ENCODE data around the gene SARDH. TPM values are rescaled to one million over a fixed set of nuclear protein-coding genes. Genes with fewer than 3 reads are reported as not detected.

The SARDH gene
- total RNA-seq, 2 donors from 2014 or later: 8.4 to 11.2 TPM

GRCh38 chr9:133704711-133705181 is 33.4 kb downstream of the SARDH start:
- Mint-ChIP-seq H3K27me3 (ENCODE audit: insufficient read depth) (no peaks in the 10 kb centered on the region), H3K4me1 (peaks cover 2% of the 10 kb centered on the region), H3K36me3 (ENCODE audit: low read depth) (no peaks in the 10 kb centered on the region), H3K4me3 (no peak overlapping the region), H3K27ac (no peak overlapping the region), H3K9me3 (no peaks in the 10 kb centered on the region)
- Histone ChIP-seq H3K27ac (ENCODE audit: low read depth, low read length) (no peak overlapping the region), H3K9ac (ENCODE audit: extremely low read depth, low read length, poor library complexity, severe bottlenecking) (no peak overlapping the region), H3K27me3 (ENCODE audit: control insufficient read depth, insufficient read depth, low read length, poor library complexity, severe bottlenecking) (no peaks in the 10 kb centered on the region), H3K4me1 (ENCODE audit: control insufficient read depth, insufficient read depth, low read length) (no peaks in the 10 kb centered on the region), H3K36me3 (ENCODE audit: control insufficient read depth, insufficient read depth, low read length) (no peaks in the 10 kb centered on the region), H3K4me3 (ENCODE audit: low read length) (no peak overlapping the region), H3K9me3 (ENCODE audit: control insufficient read depth, low read length) (no peaks in the 10 kb centered on the region)
- TF ChIP-seq, protein P1, sequence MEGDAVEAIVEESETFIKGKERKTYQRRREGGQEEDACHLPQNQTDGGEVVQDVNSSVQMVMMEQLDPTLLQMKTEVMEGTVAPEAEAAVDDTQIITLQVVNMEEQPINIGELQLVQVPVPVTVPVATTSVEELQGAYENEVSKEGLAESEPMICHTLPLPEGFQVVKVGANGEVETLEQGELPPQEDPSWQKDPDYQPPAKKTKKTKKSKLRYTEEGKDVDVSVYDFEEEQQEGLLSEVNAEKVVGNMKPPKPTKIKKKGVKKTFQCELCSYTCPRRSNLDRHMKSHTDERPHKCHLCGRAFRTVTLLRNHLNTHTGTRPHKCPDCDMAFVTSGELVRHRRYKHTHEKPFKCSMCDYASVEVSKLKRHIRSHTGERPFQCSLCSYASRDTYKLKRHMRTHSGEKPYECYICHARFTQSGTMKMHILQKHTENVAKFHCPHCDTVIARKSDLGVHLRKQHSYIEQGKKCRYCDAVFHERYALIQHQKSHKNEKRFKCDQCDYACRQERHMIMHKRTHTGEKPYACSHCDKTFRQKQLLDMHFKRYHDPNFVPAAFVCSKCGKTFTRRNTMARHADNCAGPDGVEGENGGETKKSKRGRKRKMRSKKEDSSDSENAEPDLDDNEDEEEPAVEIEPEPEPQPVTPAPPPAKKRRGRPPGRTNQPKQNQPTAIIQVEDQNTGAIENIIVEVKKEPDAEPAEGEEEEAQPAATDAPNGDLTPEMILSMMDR (conservative IDR thresholded peaks at IDR 0.05): no peak
- 86 to 89% methylated on average over 18 to 23 of the region's 23 CpGs for WGBS, 2 experiments (ENCODE audit: insufficient coverage in 1 of 2, insufficient read length in 1 of 2)
- no peak for DNase-seq

DNA sequence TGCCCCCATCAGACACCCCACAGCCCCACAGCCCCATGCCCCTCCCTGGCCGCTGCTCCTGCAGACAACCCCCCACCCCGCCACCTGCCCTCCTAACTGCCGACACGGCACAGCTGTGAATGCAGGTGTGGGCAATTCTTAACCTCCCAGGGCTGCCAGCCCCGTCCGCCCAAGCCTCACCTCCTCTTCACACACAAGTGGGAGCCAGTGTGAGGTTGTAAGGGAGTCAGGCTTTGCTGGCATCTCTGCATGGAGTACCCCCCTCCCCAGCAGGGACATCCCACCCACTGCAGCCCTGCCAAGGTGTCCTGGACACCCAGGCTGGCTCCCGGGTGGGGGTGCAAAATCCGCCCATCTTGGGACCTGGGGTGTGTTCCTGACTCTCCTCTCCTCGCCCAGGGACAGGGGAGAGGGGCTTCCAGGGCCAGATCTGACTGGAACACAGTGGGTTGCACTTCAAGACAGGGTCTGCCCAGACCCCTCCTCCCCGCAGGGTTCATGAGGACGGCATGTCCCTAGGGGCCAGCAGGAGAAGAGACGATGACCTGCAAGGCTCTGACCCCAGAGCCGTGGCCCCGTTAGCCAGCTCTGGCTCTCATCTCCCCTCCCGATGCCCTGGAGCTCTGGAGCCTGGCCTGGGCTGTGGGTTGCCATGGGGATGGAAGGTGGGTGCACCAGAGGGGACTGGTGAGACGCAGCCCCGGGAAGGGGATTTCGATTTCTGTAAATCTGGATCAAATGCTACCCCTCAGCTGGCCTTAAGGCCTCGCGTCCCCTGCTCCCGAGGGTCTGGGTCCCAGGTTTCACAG is 34.4 kb downstream of the SARDH start:
- Histone ChIP-seq H3K36me3 (ENCODE audit: control insufficient read depth, insufficient read depth, low read length) (no peaks in the 10 kb centered on the region), H3K9ac (ENCODE audit: extremely low read depth, low read length, poor library complexity, severe bottlenecking) (no peak overlapping the region), H3K9me3 (ENCODE audit: control insufficient read depth, low read length) (no peaks in the 10 kb centered on the region), H3K27ac (ENCODE audit: low read depth, low read length) (no peak overlapping the region), H3K4me1 (ENCODE audit: control insufficient read depth, insufficient read depth, low read length) (no peaks in the 10 kb centered on the region), H3K27me3 (ENCODE audit: control insufficient read depth, insufficient read depth, low read length, poor library complexity, severe bottlenecking) (no peaks in the 10 kb centered on the region), H3K4me3 (ENCODE audit: low read length) (no peak overlapping the region)
- WGBS, 2 experiments (ENCODE audit: insufficient coverage in 1 of 2, insufficient read length in 1 of 2): 71 to 88% methylated on average over 4 to 21 of the region's 21 CpGs
- Mint-ChIP-seq H3K27ac (no peak overlapping the region), H3K36me3 (ENCODE audit: low read depth) (no peaks in the 10 kb centered on the region), H3K9me3 (no peaks in the 10 kb centered on the region), H3K4me1 (peaks cover 2% of the 10 kb centered on the region), H3K4me3 (no peak overlapping the region), H3K27me3 (ENCODE audit: insufficient read depth) (no peaks in the 10 kb centered on the region)
- no peak for DNase-seq
- TF ChIP-seq, protein P1 (conservative IDR thresholded peaks at IDR 0.05): no peak

- Histone ChIP-seq H3K36me3 (ENCODE audit: control insufficient read depth, insufficient read depth, low read length) (no peaks in the 10 kb centered on the region), H3K27me3 (ENCODE audit: control insufficient read depth, insufficient read depth, low read length, poor library complexity, severe bottlenecking) (no peaks in the 10 kb centered on the region), H3K9me3 (ENCODE audit: control insufficient read depth, low read length) (no peaks in the 10 kb centered on the region), H3K4me3 (ENCODE audit: low read length) (no peak overlapping the region), H3K4me1 (ENCODE audit: control insufficient read depth, insufficient read depth, low read length) (no peaks in the 10 kb centered on the region), H3K9ac (ENCODE audit: extremely low read depth, low read length, poor library complexity, severe bottlenecking) (no peak overlapping the region), H3K27ac (ENCODE audit: low read depth, low read length) (no peak overlapping the region)
- Mint-ChIP-seq H3K9me3 (no peaks in the 10 kb centered on the region), H3K4me3 (no peak overlapping the region), H3K27ac (no peak overlapping the region), H3K4me1 (peaks cover 2% of the 10 kb centered on the region), H3K27me3 (ENCODE audit: insufficient read depth) (no peaks in the 10 kb centered on the region), H3K36me3 (ENCODE audit: low read depth) (no peaks in the 10 kb centered on the region)
- TF ChIP-seq, protein P1 (conservative IDR thresholded peaks at IDR 0.05): no peak
- DNase-seq: no peak
- WGBS, 2 experiments (ENCODE audit: insufficient coverage in 1 of 2, insufficient read length in 1 of 2): 82 to 86% methylated on average over 32 to 39 of the region's 39 CpGs
These were observed 35.2 kb downstream of the SARDH start for GRCh38 chr9:133702798-133703590.

Data from endodermal cell (in vitro differentiated cells).